ENCODE measurements around the gene ATP6V0D1.
"Not testable (repeated sequence)": the region's sequence is repeated elsewhere in the genome, so short reads cannot be mapped to it uniquely, and the experiment has no call there.

DNA sequence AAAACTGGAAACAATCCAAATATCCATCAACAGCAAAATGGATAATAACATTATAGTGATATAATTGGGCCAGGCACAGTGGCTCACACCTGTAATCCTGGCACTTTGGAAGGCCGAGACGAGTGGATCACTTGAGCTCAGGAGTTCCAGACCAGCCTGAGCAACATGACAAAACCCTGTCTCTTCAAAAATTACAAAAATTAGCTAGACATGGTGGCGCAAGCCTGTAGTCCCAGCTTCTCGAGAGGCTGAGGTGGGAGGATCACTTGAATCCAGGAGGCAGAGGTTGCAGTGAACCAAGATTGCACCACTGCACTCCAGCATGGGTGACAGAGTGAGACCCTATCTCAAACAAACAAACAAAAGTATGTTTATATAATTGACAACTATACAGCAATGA lies 6.6 kb upstream of the ATP6V0D1 start:
- not testable (repeated sequence) for TF ChIP-seq POLR2A (IDR thresholded peaks at IDR 0.05)
- TF ChIP-seq, protein P1, sequence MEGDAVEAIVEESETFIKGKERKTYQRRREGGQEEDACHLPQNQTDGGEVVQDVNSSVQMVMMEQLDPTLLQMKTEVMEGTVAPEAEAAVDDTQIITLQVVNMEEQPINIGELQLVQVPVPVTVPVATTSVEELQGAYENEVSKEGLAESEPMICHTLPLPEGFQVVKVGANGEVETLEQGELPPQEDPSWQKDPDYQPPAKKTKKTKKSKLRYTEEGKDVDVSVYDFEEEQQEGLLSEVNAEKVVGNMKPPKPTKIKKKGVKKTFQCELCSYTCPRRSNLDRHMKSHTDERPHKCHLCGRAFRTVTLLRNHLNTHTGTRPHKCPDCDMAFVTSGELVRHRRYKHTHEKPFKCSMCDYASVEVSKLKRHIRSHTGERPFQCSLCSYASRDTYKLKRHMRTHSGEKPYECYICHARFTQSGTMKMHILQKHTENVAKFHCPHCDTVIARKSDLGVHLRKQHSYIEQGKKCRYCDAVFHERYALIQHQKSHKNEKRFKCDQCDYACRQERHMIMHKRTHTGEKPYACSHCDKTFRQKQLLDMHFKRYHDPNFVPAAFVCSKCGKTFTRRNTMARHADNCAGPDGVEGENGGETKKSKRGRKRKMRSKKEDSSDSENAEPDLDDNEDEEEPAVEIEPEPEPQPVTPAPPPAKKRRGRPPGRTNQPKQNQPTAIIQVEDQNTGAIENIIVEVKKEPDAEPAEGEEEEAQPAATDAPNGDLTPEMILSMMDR (IDR thresholded peaks at IDR 0.05 in 8 of 11, conservative IDR thresholded peaks at IDR 0.05 in 3 of 11), result not testable (repeated sequence)
